GM18505 (cell line): Measurements from ENCODE around the gene RBX1.
A peak's percentile ranks its signal among the peaks of the same experiment; 100 is the strongest.
"Not testable (repeated sequence)": the region's sequence is repeated elsewhere in the genome, so short reads cannot be mapped to it uniquely, and the experiment has no call there.

Source experiments
- ATAC-seq: cut with Tn5 transposase; IDR thresholded peaks from one replicate; pipeline ENCODE4 v1.9.1; 2021; ENCODE audit not compliant: unreplicated experiment
- POLR2A ChIP-seq: IDR thresholded peaks from 4 replicates; pipeline ENCODE4 v1.6.1; 2011; ENCODE audit warnings: borderline replicate concordance; ENCODE audit not compliant: insufficient read depth, insufficient read length; ENCODE audit errors: extremely low read depth

Gene RBX1

DNA sequence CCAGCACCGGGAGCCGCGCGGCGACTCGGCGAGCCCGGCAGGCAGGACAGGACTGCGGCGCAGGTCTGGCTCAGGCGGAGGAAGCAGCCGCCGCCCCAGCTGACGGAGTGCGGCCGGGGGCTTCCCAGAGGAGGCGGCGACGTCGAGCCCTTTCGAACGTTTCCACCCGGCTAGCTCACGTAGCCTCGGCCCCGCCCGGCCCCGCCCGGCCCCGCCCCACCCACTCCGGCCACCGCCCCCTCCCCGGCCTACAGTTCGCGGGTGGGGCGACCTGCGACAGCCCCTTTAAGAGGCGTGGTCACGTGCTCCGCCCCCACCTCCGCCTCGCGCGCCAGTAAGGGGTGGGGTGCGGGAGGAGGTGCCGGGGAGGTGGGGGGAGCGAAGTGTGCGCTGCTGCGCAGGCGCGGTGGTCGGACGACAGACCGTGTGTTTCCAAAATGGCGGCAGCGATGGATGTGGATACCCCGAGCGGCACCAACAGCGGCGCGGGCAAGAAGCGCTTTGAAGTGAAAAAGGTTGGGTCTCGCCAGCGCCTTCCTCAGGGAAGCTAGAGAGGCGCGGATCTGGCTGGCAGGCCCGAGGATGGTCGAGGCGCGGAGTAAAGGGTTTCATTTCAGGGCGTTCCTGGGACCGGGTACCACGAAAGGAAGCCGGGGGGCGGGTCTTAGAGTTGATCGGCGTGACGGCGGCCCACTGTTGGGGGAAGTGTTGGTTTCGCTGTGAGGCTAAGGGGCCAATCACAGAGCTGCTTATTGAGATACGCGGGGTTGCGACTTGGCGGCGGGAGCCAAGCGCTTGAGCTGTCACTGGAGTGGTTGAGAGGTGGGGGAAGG is at the start of gene RBX1:
Gene RBX1, plus strand, starts transcription at position 417 of the 833 bp plus-strand sequence. Its CDS starts 21 bp downstream, at position 438.
- peak; percentile 96 for TF ChIP-seq POLR2A
- peak; percentile 70 for ATAC-seq

DNA sequence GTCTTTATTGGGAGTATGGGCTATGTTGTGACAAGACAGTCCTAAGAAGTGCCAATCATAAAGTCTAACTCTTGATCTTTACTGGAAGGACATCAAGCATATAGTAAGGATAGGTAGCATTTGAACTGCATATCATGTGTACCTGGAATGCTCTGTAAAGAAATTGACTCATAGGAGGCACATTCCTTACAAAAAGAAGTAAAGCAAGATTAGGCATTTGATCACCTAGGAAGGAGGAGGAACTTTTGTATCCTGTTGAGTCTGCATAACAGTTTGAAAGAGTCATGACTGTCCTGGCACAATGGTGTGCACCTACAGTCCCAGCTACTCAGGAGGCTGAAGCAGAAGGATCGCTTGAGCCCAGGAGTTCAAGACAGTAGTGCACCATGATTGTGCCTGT is 47.1 kb upstream of the RBX1 start:
- TF ChIP-seq POLR2A: no peak
- ATAC-seq: no peak

DNA sequence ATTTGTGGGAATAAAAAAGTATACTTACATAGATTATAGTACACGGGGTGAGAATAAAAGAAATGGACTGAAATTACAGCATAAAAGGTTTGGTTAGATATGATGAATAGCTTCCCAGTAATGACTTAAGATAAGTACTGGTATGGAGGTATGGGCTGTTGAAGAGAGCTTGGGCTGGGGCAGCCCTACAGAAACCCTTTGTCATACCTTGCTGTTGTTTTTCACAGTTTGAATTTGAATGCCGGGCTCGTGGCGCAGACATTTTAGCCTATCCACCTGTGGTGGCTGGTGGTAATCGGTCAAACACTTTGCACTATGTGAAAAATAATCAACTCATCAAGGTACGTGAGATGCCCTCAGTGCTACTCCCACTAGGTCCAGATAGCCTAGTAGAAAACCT is 42.3 kb upstream of the RBX1 start:
- ATAC-seq: no peak
- TF ChIP-seq POLR2A: no peak

DNA sequence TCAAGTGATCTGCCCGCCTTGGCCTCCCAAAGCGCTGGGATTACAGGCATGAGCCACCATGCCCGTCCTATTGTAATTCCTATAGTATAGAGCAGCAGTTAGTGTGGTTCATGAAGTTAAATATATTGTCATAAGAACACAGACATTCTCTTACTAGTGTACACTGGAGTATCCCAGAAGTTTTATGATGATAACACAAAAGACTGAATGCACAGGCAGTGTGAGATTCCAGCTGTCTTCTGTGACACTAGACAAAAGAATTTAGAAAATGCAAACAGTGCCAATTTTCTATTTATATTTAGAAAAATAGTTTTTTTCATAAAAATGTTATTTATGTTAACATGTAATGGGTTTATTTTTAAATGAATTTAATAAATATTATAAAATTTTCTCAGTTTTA is 39.4 kb upstream of the RBX1 start:
- no peak for ATAC-seq
- TF ChIP-seq POLR2A: no peak

DNA sequence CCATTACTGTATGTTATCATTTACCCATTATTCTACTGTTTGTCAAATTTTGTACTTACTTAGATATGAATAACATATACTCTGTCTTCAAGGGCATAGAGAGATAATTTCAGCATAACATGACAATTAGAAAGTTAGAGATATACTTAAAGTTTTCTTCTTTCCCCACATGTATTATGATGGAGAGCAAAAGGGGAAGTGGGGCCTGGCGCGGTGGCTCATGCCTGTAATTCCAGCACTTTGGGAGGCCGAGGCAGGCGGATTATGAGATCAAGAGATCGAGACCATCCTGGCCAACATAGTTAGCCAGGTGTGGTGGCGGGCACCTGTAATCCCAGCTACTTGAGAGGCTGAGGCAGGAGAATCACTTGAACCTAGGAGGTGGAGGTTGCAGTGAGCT is 38.2 kb upstream of the RBX1 start:
- not testable (repeated sequence) for ATAC-seq

DNA sequence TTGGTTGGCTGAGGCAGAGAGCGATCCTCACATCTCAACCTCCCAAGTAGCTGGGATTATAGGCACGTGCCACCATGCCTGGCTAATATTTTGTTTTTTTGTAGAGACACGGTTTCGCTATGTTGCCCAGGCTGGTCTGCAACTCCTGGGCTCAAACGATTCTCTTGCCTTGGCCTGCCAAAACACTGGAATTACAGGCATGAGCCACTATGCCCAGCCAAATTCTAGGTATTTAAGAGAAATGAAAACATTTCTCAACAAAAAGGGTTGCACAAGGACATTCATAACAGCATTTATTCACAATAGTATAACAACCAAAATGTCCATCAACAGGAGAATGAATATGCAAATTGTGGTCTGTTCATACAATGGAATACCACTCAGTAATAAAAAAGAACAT is 31.7 kb upstream of the RBX1 start:
- TF ChIP-seq POLR2A: no peak
- no peak for ATAC-seq

DNA sequence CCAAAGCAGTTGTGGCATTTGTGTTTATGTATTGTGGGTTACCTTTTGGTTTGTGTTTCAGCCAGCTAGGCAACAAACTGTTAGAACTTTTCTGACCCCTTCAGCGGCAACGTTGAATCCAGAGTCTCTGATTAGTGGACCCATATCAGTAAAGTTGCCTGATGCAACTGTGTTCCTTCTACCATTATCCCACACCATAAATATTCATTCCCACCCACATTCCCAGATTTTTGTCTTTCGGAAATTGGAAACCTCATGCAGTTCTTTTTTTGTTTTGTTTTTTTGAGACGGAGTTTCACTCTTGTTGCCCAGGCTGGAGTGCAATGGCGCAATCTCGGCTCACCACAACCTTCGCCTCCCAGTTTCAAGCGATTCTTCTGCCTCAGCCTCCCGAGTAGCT is 30.7 kb upstream of the RBX1 start:
- ATAC-seq: no peak
- TF ChIP-seq POLR2A: no peak

DNA sequence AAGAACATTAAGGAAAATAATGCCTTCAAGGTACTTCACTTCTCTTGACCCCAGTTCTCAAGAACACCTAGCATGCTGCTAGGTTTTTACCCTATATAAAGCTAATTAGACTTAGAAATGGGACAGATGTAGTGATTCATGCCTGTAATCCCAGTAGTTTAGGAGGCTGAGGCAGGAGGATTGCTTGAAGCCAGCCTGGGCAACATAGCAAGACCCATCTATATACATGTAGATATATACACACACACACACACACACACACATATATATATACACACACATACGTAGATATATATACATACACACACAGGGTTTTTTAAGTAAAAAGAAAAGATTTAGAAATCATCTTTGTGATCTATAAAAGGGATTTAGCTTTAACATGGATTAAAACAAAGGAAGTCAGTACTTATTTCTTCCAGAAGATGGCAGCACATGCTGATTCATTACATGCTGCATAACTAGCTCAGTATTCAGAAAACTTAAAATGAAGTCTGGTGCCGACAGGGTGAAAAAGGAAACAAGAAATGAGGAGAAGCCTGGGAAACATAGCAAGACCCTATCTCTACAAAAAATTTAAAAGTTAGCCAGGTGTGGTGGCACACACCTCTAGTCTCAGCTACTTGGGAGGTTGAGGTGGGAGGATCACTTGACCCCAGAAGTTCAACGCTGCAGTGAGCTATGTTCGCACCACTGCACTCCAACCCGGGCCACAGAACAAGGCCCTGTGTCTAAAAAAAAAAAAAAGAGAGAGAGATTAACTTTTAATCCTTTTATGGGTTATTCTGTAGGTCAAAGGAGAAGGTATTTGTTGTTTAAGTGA is 28.5 kb upstream of the RBX1 start:
- no peak for TF ChIP-seq POLR2A
- no peak for ATAC-seq

DNA sequence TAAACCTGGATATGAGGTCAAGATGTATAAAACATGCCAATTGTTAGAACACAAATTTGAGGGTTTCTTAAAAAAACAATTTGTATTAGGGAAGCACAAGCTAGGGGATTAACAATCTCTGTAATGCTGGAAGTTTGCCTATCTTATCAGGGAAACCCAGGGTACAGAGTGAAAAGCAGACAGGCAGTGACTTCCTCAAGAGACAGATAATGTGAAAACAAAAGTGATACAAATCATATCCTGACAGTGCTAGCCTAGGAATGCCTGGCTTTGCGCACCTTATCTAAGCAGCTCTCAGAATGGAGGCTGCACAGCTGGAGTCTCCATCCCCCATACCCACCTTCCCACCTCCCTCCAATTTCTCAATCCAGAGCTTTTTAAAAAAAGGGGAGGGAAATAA is 22.5 kb upstream of the RBX1 start:
- no peak for ATAC-seq
- TF ChIP-seq POLR2A: no peak

DNA sequence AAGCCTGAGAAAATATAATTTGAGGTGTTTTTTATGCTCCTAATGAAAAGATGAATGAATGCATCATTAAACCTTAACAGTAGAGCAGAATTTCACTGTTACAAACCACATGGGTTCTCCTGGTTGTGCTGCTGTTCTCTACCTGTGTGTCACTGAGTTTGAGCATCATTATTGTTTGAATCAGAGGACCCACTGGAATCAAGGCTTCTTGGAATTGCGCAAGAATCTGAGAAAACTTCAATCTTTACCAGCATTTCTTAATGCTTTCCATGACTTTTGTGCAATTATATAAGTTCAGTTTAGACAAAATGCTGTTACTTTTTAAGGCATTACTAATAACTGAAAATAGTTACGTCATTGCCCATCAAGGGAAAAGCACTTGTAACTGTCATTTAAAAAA is 18.8 kb upstream of the RBX1 start:
- TF ChIP-seq POLR2A: no peak
- ATAC-seq: no peak

DNA sequence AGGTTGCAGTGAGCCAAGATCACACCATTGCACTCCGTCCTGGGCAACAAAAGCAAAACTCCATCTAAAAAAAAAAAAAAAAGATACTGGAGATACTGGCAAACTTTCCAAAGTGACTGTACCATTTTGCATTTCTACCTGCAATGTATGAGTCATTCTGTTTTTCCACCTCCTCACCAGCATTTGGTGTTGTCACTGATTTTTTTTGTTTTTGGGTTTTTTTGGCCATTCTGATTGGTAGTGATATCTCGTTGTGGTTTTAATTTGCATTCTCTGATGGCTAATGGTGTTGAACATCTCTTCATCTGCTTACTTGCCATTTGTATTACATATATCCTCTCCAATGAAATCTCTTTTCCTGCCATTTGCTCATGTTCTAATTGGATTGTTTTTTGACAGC is 12.0 kb upstream of the RBX1 start:
- no peak for TF ChIP-seq POLR2A
- ATAC-seq: no peak

DNA sequence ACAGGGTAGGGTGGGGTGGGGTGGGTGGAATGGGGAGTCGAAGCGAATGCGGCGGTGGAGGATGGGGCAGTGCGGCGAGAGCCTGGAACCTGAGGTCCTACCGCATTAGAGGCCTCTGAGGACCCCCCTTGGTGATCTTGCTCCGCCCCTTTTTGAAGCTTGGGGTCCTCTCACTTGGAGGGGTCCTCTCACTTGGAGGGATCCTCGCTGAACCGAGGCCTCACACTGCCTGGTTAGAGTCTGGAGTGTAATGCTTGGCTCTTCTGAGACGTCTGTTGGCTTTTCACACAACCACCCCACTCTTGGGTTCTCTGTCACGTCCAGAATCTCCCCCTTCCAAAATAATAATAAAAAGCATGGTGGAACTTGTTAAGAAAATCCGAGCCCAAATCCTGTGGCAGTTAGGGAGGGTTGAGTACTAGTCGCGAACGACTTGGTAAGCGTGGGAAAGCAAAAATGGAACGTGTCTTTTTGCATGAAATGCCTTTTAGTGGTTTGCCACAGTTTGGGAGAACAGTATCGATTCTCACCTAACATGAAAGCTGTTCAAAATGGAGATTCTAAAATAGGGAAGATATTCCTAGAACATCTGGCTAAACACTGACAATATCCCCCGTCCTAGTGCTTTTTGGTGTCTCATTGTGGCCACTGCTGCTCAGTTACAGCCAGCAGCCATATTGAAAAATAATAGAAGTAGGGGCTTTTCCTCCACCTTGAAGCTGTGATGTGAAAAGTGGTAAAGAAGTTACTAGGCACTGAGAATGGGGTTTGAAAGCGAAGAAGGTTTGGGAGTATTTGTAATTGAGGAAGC is 822 bp downstream of the RBX1 start:
- no peak for TF ChIP-seq POLR2A
- ATAC-seq: no peak

DNA sequence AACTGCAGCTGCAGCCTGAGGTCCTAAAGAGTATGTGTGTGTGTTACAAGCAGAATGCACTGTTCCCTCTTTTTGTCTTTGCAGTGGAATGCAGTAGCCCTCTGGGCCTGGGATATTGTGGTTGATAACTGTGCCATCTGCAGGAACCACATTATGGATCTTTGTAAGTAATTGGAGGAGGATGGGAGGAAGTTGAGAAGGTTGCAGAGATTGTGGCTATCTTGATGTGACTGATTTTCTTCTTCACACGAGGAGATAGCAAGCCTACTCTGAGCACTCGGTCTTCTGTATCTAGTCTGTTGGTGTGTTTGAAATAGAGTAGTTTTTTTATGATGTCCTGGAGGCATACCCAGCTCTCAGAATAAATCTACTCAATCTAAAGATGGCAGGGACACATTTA is 2.3 kb downstream of the RBX1 start:
- ATAC-seq: no peak
- no peak for TF ChIP-seq POLR2A
